Left kidney (tissue), 2 donors: ENCODE data around the gene ZBED1. TPM values are rescaled to one million over a fixed set of nuclear protein-coding genes. Genes with fewer than 3 reads are reported as not detected.
"Not testable (repeated sequence)": the region's sequence is repeated elsewhere in the genome, so short reads cannot be mapped to it uniquely, and the experiment has no call there.

Experiments used
- DNase-seq: peaks from one replicate; pipeline ENCODE4 v3.0.0-alpha.2; 2013
- polyA plus RNA-seq: library from polyadenylated mRNA; unstranded; fragments of 120-200 nt; gene quantifications from one replicate; pipeline ENCODE4 v1.2.1, GENCODE V29; 2013; ENCODE audit not compliant: insufficient read length

The ZBED1 gene
- polyA plus RNA-seq, 1 donor = 40.9 TPM

DNA sequence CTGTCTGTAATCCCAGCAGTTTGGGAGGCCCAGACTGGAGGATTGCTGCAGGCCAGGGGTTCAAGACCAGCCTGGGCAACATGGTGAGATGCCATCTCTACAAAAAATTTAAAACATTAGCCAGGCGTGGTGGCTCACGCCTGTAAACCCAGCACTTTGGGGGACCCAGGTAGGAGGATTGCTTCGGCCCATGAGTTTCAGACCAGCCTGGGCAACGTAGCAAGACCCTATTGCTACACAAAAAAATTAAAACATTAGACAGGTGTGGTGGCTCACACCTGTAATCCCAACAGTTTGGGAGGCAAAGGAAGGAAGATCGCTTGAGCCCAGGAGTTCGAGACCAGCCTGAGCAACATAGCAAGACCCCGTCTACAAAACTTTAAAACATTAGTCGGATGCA is 1.3 kb downstream of the ZBED1 start:
- DNase-seq = no peak

DNA sequence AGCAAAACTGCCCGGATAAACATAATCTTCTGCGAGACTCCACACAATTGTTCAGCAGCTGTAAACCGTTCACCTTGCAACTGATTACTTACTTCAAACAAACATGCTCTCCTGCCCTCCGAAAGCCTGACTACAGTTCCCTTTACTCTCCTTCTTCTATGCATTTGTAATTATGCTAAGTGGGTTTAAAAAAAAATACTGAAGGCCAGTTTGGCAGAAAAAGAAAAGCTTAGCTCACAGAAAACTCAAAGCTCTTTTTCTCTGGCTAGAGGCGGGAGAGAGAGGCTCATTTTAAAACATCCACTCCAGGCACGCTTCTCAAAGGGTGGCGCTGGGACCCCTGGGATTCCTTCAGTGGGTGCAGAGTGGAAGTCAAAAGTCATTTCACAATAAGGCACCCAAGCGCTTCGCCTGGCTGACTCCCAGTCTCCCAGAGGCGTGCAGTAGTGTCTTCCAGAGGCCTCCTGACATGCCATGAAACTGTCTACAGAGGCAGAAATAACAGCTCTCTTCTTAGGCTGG is 1.9 kb downstream of the ZBED1 start:
- peak; percentile 50 for DNase-seq

DNA sequence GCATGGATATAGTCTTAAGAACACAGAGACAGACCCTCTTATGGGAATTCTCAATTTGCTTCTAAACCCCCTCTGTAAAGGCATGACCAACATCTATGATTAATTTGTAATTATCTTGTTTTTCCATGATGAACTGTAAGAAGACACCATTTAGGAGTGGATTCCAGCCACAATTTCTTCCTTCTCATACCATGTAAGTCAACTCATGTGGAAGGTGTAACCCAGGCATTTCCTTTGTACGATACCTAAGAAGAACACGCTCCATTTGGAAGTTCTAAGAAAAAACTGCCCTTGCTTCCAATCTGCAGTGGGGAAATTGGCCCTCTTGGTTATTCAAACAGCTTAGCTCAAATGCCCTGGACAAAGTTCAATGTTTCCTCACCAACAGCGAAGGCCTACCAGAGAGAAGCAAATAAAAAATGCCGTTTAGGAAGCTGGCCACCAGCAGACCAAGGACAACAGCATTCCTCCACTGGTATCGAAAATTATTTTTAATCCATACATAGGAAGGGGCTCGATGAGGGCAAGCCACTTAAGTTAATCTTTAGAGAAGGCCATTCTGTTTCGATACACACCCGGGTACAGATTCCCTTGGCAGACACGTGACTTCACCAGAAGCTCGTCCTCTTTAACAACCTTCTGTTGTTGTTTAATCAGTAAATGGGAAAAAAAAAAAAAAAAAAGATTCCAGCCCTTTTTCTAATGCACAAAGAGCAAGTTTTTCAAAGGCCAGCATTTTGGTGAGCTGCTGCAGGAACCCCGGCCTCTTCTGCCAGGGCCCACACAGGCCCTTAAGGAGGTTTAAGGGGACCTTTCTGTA is 2.6 kb downstream of the ZBED1 start:
- DNase-seq = peak; percentile 25

DNA sequence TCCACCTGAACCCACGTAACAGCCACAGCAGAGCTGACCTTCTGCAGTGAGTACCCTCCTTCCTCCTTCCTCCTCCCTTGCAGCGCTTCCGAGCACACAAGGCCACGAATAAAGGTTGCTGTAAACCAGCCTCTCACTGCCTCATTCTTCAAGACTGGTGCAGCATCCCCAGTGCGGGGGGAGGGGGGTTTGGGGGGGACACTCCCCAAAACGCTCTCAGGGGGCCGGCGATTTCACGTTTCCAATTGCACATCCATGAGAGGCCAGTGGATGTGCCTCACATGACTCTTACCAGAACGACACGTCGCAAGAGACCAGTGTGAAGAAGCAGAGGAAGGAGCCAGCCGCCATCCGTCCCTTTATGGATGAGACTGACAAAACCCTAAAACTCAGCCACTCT is 5.2 kb downstream of the ZBED1 start:
- no peak for DNase-seq

DNA sequence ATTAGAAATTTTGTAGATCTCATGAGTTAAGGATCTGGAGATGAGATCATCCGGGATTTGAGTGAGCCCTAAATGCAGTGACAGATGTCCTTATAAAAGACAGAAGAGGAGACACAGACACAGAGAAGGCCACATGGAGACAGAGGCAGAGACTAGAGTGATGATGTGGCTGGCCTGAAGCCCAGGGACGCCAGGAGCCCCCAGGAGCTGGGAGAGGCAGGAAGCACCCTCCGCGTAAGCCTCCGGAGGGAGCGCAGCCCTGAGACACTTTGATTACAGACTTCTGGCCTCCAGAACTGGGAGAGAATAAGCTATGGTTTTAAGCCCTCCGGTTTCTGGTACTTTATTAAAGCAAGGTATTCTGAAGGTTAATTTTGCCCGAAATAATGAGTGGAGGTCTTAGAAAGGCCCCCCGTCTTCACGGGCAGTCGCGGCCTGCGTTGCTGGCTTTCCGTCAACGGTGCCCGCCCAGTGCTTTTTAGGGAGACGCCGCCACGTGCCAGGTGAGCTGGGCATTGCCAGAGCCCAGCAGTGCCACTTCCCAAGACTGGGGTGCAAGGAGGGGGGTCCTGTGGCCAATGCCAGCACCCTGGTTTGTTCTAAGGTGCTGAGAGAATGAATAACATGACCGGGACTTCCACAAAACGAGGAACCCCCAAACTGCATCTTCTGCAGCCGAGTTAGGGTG is 8.1 kb downstream of the ZBED1 start:
- no peak for DNase-seq

DNA sequence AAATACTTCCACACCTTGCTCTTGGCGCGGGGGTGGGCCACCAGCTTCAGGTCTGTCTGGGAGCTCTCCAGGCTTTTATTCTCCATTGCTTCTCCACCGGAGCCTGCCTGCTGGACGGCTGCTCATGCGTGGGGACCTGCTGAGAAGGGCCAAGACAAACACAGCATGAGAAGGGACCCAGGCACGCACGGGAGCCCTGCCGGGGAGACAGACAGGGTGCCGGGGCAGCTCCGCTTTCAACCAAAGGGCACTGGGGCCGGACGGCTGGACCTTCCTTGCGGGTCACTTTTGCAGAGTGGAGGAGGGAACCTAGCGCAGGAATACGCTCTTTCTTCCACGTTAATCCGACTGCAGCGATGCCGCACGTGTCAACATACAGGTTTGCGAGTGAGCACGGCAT is 10.1 kb downstream of the ZBED1 start:
- DNase-seq = no peak

DNA sequence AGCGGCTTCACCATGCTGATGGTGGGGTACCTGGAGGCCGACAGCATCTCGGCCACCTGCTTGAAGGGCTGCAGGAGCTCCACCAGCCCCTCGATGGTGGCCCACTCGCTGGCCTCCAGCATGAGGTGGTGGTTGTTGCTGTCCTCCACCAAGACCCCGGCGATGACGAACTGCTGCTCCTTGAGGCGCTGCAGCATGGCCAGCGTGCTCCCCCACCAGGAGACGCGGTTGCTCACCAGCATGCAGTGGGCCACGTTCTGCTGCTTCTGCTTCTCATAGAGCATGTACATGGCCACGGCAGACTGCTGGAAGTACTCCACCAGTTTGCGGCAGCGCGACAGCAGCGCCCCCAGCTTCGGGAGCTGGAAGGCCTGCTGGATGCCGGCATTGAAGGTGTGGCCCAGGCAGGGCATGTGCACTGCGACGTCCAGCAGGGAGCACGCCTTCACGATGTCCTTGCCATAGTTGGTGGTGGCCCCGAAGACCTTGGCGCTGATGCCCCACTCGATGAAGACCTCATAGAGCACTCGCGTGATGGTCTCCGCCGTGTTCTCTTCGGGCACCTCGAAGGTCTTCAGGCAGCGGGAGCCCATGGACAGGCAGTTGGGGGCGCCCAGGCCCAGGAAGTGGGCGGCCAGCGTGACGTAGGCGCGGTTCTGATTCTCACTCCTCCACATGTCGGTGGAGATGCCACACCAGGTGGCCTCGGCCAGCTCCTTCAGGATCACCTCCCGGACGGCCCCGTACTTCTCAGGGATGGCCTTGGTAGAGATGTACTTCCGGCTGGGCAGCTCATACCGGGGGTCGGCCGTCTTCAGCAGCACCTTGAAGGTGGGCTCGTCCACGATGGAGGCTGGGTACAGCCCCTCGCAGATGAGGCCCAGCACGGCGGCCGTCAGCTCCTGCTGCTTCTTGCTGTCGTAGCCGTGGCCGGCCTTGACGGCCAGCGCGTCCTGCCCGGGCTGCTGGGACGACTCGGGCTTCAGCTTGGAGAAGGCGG is 11.0 kb downstream of the ZBED1 start:
- DNase-seq = no peak

DNA sequence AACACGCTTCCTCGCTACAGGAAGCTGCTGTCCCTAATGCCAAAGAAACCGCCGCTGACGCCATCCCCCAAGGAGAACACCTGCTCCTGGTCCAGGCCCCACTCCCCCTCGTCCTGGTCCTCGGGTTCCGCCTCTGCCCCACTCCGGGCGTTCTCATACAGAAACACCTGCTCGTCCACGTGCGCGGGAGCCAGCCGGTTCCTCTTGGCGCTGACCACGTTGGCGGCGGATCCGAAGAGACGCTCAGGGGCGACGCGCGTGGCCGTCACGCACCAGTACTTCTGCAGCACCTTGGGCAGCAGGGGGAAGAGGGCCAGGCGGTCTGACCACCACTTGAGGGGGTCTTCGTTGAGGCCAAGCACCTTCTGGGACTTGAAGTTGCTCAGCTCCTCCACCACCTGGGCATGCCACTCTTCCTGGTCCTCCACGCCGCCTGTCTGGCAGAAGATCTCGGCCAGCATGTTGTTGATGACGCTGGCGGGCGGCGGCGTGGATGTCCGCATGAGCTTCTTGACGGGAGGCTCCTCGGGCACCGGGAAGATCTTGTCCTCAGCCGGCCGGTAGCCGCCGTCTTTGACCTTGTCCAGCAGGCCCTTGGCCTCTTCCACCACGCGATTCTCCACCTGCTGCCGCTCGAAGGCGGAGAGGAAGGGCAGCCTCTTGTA is 12.0 kb downstream of the ZBED1 start:
- DNase-seq = no peak

DNA sequence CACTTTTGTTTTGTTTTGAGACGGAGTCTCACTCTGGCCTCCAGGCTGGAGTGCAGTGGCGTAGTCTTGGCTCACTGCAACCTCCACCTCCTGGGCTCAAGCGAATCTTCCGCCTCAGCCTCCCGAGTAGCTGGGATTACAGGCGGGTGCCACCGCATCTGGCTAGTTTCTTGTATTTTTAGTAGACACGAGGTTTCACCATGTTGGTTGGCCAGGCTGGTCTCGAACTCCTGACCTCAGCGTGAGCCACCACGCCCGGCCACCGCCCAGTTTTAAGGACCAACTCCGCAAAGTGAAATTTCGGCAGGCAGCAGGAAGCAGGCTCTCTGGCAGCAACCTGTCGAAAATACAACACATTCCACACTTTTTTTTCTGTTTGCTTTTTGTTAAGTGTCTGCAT is 13.4 kb downstream of the ZBED1 start:
- no peak for DNase-seq

DNA sequence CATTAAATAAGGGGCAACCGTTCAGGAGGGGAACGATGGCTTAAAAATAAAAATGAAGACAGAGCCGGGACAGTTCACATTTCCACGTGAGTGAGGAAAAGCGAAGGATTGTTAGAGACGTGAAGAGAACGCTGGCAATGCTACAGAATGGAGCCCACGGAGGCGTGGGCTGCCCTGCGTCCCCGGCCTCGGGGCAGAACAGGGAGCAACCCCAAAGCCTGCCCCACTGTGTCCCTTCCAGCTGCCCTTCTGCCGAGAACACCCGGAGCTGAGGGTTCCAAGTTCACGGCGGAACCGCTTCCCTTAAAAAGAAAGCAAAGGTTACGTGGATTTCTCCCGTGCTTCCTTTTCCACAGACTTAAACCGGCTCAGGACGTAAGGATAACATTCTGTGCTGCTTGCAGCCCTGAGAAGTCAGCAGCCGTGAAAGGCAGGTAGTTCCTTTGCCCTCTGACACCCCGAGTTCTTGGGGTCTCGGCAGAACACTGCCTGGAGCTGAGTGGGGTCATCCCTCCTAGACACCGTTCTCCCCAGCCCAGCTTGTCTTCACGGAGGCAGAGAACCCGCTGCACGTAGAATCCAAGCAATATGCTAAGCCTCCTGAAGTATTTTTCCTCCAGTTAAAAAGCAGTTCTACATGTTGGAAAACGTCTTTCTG is 14.2 kb downstream of the ZBED1 start:
- DNase-seq = no peak

DNA sequence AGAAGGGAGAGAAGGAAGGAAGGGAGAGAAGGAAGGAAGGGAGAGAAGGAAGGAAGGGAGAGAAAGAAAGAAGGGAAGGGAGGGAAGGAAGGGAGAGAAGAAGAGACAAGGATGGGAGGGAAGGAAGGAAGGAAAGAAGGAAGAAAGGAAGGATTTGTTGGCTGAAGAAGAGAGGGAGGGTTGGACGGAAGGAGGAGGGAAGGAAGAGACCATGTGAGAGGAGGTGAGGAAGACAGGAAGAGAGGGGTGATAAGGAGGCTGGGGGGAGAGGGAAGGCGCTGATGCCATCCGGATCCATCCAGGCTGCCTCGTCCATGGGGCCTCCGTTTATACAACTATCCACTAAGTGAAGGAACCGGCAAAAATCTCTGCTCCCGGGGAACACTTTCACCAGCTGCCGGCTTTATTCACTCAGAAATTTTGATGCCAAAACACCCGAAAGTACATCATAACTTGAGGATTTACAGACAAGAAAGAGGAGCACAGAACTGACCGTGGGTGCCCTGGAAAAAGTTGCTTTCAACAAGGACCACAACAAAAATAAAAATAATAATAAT is 14.9 kb downstream of the ZBED1 start:
- DNase-seq = no peak

DNA sequence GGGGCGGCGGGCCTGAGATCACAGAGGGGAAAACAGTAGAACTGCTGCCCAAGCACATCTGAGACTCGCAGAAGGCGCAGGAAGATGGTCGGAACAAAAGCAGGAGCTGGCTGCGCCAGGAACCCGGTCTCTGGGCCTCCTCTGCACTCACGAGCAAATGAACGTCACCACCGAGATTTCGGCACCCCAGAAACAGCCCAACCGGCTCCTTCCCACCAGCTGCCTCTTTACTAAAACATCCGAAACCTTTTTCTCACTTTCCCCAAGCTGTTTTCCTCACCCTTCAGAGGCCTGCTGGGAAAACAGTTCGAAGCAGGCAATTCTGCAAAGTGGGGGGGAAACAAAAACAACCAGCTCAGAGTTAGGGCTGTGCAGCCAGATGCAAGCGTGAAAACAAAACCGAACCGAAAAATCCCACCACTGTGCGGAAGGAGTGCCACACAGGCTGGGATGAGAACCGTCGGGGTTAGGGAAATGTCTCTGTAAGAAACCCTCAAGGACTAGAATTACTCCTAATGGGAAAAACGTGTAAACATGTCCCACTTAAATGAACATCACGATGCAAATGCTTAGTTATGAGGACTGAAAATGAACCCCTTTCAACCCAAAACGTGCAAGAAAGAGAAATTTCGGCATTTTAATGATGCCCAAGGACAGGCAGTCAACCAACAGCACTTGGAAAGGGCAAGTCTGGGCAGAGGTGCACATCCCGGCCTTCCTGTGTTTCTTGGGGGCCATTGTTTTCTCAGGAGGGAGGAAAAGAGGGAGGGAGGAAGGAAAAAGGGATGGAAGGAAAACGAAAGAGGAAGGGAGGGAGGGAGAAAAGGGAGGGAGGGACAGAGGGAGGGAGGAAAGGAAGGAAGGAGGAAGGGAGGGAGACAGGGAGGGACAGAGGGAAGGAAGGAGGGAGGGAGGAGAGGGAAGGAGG is 15.8 kb downstream of the ZBED1 start:
- DNase-seq = no peak

DNA sequence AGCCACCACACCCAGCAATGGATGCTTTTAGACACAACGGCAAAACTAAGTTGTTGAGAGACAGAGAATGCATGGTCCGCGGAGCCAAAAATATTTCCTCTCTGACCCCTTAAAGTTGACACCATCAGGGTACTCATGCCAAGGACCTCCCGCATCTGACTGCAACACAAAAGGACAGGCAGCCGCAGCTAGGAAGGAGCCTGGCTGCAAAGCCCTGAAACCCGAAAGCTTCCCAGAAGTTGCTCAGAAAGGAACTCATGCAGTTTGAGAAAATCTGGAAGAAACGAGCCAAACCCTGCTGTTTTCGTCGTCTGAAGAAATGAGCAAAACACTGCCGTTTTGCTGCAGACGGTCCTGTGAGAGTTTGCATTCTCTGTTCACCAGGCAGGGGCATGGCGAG is 16.5 kb downstream of the ZBED1 start:
- no peak for DNase-seq

DNA sequence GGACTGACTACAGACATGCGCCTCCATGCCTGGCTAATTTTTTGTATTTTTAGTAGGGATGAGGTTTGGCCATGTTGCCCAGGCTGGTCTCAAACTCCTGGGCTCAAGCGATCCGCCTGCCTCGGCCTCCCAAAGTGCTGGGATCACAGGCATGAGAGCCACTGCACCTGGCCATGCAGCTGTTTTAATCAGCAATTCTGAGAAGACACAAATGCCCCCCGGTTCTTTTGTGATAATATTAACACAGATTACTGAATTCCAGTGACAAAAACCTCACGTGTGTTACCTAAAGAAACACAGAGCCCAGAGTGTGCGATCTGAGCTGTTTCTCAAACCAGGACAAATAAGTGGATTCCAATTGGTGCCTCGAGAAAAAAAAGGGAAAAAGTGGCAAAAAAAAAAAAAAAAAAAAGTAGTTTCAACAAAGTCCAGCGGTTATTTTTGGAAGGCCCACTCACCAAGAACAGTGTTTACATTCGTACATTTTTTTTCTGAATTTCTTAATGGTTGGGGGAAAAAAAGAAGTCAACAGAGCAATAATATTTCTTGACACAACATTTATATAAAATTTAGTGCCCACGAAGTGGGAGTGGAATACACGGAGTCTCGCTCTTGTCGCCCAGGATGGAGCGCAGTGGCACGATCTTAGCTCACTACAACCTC is 17.2 kb downstream of the ZBED1 start:
- DNase-seq = no peak

DNA sequence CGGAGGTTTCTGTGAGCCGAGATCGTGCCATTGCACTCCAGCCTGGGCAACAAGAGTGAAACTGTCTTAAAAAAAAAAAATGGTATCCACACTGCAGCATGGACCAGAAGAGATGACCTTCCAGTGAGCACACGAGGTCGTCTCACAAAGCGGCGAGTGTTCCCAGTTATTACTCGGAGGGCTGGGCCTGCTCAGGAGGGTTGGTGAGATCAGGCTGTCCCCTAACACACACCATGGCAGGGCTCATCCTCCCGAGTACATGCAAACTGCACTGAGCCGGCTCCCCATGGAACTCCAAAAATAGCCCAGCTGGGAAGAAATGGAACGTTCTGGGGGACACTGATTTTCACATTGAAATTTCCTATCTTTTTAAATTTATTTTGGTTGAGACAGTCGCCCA is 19.2 kb downstream of the ZBED1 start:
- DNase-seq = not testable (repeated sequence)

DNA sequence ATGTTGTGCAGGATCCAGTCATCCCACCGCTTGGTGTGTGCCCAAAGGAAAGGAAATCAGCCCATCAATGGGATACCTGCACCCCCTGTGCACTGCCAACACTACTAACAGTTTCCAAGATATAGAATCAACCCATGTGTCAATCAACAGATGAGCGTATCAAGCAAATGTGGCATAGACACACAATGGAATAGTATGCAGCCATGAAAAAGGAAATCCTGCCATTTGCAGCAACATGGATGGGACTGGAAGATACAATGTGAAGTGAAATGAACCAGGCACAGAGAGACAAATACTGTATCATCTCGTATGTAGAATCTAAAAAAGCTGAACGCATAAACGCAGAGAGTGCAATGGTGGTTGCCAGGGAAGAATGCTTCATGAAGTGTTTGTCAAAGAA is 20.8 kb downstream of the ZBED1 start:
- not testable (repeated sequence) for DNase-seq

DNA sequence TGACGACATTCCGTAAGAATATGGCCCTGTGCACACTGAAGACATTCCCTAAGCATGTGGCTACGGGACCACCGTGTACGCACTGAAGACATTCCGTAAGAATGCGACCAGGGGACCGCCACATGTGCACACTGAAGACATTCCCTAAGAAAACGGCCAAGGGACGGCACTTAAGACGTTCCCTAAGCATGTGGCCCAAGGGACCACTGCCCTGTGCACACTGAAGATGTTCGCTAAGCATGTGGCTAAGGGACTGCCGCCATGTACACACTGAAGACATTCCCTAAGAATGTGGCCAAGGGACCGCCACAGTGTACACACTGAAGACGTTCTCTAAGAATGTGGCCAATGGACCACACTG is 21.4 kb downstream of the ZBED1 start:
- no peak for DNase-seq

DNA sequence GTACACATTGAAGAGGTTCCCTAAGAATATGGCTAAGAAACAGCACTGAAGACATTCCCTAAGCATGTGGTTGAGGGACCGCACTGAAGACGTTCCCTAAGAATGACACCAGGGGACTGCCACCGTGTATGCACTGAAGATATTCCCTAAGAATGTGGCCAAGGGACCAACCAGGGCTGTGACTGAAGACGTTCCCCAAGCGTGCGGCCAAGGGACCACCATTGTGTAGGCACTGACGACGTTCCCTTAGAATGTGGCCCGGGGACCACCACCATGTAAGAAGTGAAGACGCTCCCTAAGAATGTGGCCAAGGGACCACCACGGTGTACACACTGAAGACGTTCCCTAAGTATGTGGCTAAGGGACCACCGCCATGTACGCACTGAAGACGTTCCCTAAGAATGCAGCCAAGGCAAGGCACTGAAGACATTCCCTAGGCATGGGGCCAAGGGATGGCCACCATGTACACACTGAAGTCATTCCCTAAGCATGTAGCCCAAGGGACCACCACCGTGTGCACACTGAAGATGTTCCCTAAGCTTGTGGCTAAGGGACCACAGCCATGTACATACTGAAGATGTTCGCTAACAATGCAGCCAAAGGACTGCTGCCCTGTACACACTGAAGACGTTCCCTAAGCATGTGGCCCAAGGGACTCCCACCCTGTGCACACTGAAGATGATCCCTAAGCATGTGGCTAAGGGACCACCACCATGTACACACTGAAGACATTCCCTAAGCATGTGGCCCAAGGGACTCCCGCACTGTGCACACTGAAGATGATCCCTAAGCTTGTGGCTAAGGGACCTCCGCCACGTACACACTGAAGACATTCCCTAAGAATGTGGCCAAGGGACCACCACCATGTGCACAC is 22.0 kb downstream of the ZBED1 start:
- no peak for DNase-seq
